ENCODE results near the gene SH2D3C.

SH2D3C gene

GRCh38 chr9:127703289-127703946 is 75.0 kb downstream of the SH2D3C start:
- in situ Hi-C loops (cut with MboI; ENCODE audit: low sequenced_read_pairs) = no loop called here

GRCh38 chr9:127700594-127701255 is 77.7 kb downstream of the SH2D3C start:
- in situ Hi-C loops (cut with MboI; ENCODE audit: low sequenced_read_pairs) = no loop called here

DNA sequence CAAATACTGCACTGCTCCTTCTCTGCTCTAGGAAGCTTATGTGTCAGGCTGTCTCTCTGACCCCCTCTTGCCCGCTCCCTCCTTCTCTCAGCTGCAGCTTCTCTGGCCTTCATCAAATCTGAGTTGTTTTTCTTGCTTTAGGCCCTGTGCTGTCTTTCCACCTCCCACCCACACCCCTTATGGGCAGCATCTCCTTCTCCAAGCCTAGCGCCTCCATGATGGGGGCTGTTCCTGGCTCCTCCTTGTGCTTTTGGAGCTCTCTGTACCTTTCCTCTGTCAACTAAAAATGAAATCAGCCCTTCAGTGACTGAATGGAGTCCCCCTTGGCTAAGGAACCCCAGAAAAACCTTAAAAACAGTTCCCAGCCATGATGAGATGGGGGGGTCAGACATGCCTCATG is 78.3 kb downstream of the SH2D3C start:
- in situ Hi-C loops (cut with MboI; ENCODE audit: low sequenced_read_pairs) = no loop called here

GRCh38 chr9:127698985-127699670 is 79.3 kb downstream of the SH2D3C start:
- in situ Hi-C loops (cut with MboI; ENCODE audit: low sequenced_read_pairs) = no loop called here

DNA sequence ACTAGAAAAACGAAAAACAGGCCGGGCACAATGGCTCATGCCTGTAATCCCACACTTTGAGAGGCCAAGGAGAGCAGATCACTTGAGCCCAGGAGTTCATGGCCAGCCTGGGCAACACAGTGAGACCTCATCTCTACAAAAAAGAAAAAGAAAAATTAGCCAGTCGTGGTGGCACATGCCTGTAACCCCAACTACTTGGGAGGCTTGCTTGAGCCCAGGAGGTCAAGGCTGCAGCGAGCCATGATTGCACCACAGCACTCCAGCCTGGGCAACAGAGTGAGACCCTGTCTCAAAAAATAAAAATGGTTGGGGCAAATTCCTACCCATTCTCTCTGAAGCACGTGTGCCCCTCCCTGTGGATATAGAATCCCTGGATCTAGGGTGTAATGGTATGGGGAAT is 80.1 kb downstream of the SH2D3C start:
- in situ Hi-C loops (cut with MboI; ENCODE audit: low sequenced_read_pairs) = no loop called here

DNA sequence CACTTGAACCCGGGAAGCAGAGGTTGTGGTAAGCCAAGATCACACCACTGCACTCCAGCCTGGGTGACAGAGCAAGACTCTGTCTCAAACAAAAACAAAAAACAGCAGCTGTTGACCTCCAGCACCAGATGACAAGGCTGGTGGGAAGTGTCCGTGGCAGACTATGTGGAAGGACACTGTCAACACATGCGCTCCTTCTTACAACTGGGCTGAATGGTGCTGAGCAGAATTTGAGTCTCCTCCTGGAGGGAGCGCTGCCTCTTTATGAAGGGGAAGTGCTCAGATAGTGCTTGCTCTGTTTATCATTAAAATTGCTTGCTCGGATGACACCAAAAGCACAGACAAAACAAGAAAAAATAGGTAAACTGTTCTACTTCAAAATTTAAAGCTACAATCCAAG is 80.9 kb downstream of the SH2D3C start:
- in situ Hi-C loops (cut with MboI; ENCODE audit: low sequenced_read_pairs) = no loop called here

DNA sequence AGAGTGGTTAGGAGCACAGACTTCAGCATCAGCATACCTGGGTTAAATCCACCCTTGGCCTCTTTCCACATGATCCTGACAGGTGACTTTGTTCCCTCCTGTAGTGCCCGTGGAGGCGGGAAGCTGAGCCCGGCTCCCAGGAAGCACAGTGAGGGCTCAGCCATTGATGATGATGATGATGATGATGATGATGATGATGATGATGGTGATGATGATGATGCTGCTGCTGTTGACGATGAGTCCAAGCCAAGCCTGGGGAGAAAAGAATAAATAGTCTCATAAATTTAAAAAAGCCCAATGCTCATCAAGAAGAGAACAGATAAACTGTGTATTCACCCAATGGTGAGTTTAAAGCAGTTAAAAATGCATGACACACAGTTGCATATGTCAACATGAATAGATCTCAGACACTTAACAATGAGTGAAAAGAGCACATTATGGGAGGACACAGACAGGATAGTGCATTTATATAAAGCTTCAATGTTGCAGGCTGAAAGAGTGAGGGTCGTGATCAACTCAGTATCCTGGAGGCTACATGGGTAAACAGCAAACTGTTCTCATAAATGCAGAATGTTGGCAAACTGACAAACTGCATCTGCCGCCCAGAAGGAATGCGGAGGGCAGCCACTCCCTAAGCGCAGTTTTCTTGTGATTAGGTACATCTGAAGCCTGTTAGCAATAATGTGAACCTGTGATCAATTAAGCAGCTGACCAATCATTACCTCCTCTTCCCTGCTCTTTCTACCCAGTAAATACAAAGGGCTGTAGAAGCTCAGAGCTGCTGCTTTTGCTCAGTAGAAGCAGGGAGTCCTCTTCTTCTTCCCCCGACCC is 83.4 kb downstream of the SH2D3C start:
- in situ Hi-C loops (cut with MboI; ENCODE audit: low sequenced_read_pairs) = no loop called here

GRCh38 chr9:127693697-127694096 is 84.8 kb downstream of the SH2D3C start:
- in situ Hi-C loops (cut with MboI; ENCODE audit: low sequenced_read_pairs) = no loop called here

GRCh38 chr9:127693143-127693542 is 85.3 kb downstream of the SH2D3C start:
- in situ Hi-C loops (cut with MboI; ENCODE audit: low sequenced_read_pairs) = no loop called here

GRCh38 chr9:127692071-127692470 is 86.4 kb downstream of the SH2D3C start:
- in situ Hi-C loops (cut with MboI; ENCODE audit: low sequenced_read_pairs) = no loop called here

- in situ Hi-C loops (cut with MboI; ENCODE audit: low sequenced_read_pairs) = no loop called here
Observed at GRCh38 chr9:127690735-127691134, 87.7 kb downstream of the SH2D3C start.

GRCh38 chr9:127689329-127690000 is 89.0 kb downstream of the SH2D3C start:
- in situ Hi-C loops (cut with MboI; ENCODE audit: low sequenced_read_pairs) = no loop called here

All from HL-60/S4 treated with retinoic acid at 250 ng/mL for 4 days and 3 days (cell line).